ENCODE results near the gene SLC13A3. TPM values are rescaled to one million over a fixed set of nuclear protein-coding genes. Genes with fewer than 3 reads are reported as not detected.

Gene SLC13A3
- total and polyA plus RNA-seq, 2 donors (not counting 3 experiments of a cell fraction or from before 2014, with no cell fraction given) = 0.11 to 0.40 TPM

- DNase-seq (ENCODE audit: low read depth, low spot score) (no peak), FAIRE-seq (no peak)
- Histone ChIP-seq H3K4me2 (ENCODE audit: insufficient read depth, low read length) (no peak overlapping the region), H3K9me3 (replicated peaks; ENCODE audit: control insufficient read depth, insufficient read depth, low read length) (no peaks in the 10 kb centered on the region), H3K27me3 (ENCODE audit: control insufficient read depth in 2 of 2, insufficient read depth in 2 of 2, low read length in 2 of 2) (no peaks in the 10 kb centered on the region), H3K4me1 (ENCODE audit: control insufficient read depth, extremely low read depth, insufficient read depth, low read length) (no peaks in the 10 kb centered on the region), H3K79me2 (ENCODE audit: control insufficient read depth, insufficient read depth, low read length) (no peaks in the 10 kb centered on the region), H4K20me1 (replicated peaks; ENCODE audit: control insufficient read depth, extremely low read depth, insufficient read depth, low read length) (no peaks in the 10 kb centered on the region), H2AFZ (ENCODE audit: low read depth, low read length) (no peak overlapping the region), H3K9ac (replicated peaks; ENCODE audit: extremely low read depth, insufficient read depth, low read length) (no peak overlapping the region), H3K4me3 (replicated peaks in 1 of 3; ENCODE audit: insufficient read depth in 1 of 3, low read depth in 1 of 3, low read length in 3 of 3) (no peak overlapping the region), H3K36me3 (ENCODE audit: control insufficient read depth in 2 of 2, extremely low read depth in 1 of 2, insufficient read depth in 2 of 2, low read length in 2 of 2) (no peaks in the 10 kb centered on the region), H3K27ac (ENCODE audit: insufficient read depth, low read depth, low read length) (no peak overlapping the region), H3K9me1 (replicated peaks; ENCODE audit: control insufficient read depth, extremely low read depth, insufficient read depth, low read length) (no peaks in the 10 kb centered on the region)
- intact Hi-C loops (cut with micrococcal nuclease) (no loop called here), dilution Hi-C loops (cut with MboI; ENCODE audit: extremely low pct_ligation_motif_present, low sequenced_read_pairs) (no loop called here)
- ChIA-PET CTCF (no interaction called here), POLR2A (no interaction called here)
- BruUV-seq (replicated peaks) = no TSS peak
- no peak for TF ChIP-seq CTCF (IDR thresholded peaks at IDR 0.05; ENCODE audit: extremely low read depth in 1 of 2, insufficient read depth in 1 of 2, low read depth in 1 of 2, low read length in 2 of 2)
- no peak for TF ChIP-seq MYC (IDR thresholded peaks at IDR 0.05; ENCODE audit: low read depth, low read length)
- no peak for TF ChIP-seq EZH2 (IDR thresholded peaks at IDR 0.05; ENCODE audit: borderline replicate concordance, low read depth, low read length, severe bottlenecking)
- no peak for TF ChIP-seq JUN (IDR thresholded peaks at IDR 0.05; ENCODE audit: borderline replicate concordance, insufficient read depth, insufficient read length, low read depth)
Measured at GRCh38 chr20:46641424-46641823, 9.8 kb downstream of the SLC13A3 start.

- TF ChIP-seq FOS (IDR thresholded peaks at IDR 0.05; ENCODE audit: borderline replicate concordance, insufficient read depth, low read length) (no peak), MAX (IDR thresholded peaks at IDR 0.05; ENCODE audit: insufficient read depth, insufficient read length) (no peak), GATA2 (IDR thresholded peaks at IDR 0.05; ENCODE audit: insufficient read depth, insufficient read length, low read depth, low read length) (no peak), EZH2 (IDR thresholded peaks at IDR 0.05; ENCODE audit: borderline replicate concordance, low read depth, low read length, severe bottlenecking) (no peak), POLR2AphosphoS5 (IDR thresholded peaks at IDR 0.05; ENCODE audit: insufficient read depth, low read depth, low read length) (no peak), POLR2A (IDR thresholded peaks at IDR 0.05; ENCODE audit: low read depth, low read length) (no peak), CTCF (IDR thresholded peaks at IDR 0.05; ENCODE audit: extremely low read depth in 1 of 2, insufficient read depth in 1 of 2, low read depth in 1 of 2, low read length in 2 of 2) (no peak), JUN (IDR thresholded peaks at IDR 0.05; ENCODE audit: borderline replicate concordance, insufficient read depth, insufficient read length, low read depth) (no peak), MYC (IDR thresholded peaks at IDR 0.05; ENCODE audit: low read depth, low read length) (no peak)
- BruUV-seq (replicated peaks) = no TSS peak
- no peaks in the 10 kb centered on the region for H3K9me1 ChIP-seq (replicated peaks; ENCODE audit: control insufficient read depth, extremely low read depth, insufficient read depth, low read length)
- intact Hi-C loops (cut with micrococcal nuclease) = no loop called here
- no peak overlapping the region for H3K4me2 ChIP-seq (ENCODE audit: insufficient read depth, low read length)
- no peaks in the 10 kb centered on the region for H3K36me3 ChIP-seq (ENCODE audit: control insufficient read depth in 2 of 2, extremely low read depth in 1 of 2, insufficient read depth in 2 of 2, low read length in 2 of 2)
- H3K27ac ChIP-seq (ENCODE audit: insufficient read depth, low read depth, low read length) = no peak overlapping the region
- ChIA-PET CTCF (no interaction called here), POLR2A (no interaction called here)
- no peaks in the 10 kb centered on the region for H4K20me1 ChIP-seq (replicated peaks; ENCODE audit: control insufficient read depth, extremely low read depth, insufficient read depth, low read length)
- H3K4me3 ChIP-seq (replicated peaks in 1 of 3; ENCODE audit: insufficient read depth in 1 of 3, low read depth in 1 of 3, low read length in 3 of 3) = no peak overlapping the region
- H3K9ac ChIP-seq (replicated peaks; ENCODE audit: extremely low read depth, insufficient read depth, low read length) = no peak overlapping the region
- H3K79me2 ChIP-seq (ENCODE audit: control insufficient read depth, insufficient read depth, low read length) = no peaks in the 10 kb centered on the region
- DNase-seq (ENCODE audit: low read depth, low spot score) (no peak), FAIRE-seq (no peak)
- H2AFZ ChIP-seq (ENCODE audit: low read depth, low read length) = no peak overlapping the region
- H3K9me3 ChIP-seq (replicated peaks; ENCODE audit: control insufficient read depth, insufficient read depth, low read length) = no peaks in the 10 kb centered on the region
- H3K27me3 ChIP-seq (ENCODE audit: control insufficient read depth in 2 of 2, insufficient read depth in 2 of 2, low read length in 2 of 2) = no peaks in the 10 kb centered on the region
- no peaks in the 10 kb centered on the region for H3K4me1 ChIP-seq (ENCODE audit: control insufficient read depth, extremely low read depth, insufficient read depth, low read length)
- dilution Hi-C loops (cut with MboI; ENCODE audit: extremely low pct_ligation_motif_present, low sequenced_read_pairs) = no loop called here
Measured at GRCh38 chr20:46640536-46641311, 10.5 kb downstream of the SLC13A3 start.
